Ishikawa (cell line): Measurements from ENCODE around the gene PLA2G2C.

ENCODE experiments used
- CEBPB ChIP-seq: IDR thresholded peaks from 2 replicates; pipeline ENCODE4 v1.6.1; 2012
- CREB1 ChIP-seq: IDR thresholded peaks from 2 replicates; pipeline ENCODE4 v1.6.1; 2012; ENCODE audit warnings: low read depth
- EGR1 ChIP-seq: IDR thresholded peaks from 2 replicates; pipeline ENCODE4 v1.6.1; 2012
- EP300 ChIP-seq: IDR thresholded peaks from 2 replicates; pipeline ENCODE4 v1.6.1; 2012; ENCODE audit warnings: borderline replicate concordance
- FOXM1 ChIP-seq: IDR thresholded peaks from 2 replicates; pipeline ENCODE4 v1.6.1; 2012; ENCODE audit warnings: low read depth, borderline replicate concordance
- RAD21 ChIP-seq: IDR thresholded peaks from 2 replicates; pipeline ENCODE4 v1.6.1; 2012; ENCODE audit warnings: low read depth
- TAF1 ChIP-seq: IDR thresholded peaks from 2 replicates; pipeline ENCODE4 v1.6.1; 2012; ENCODE audit warnings: low read depth, mild to moderate bottlenecking
- TCF12 ChIP-seq: IDR thresholded peaks from 2 replicates; pipeline ENCODE4 v1.6.1; 2012; ENCODE audit warnings: low read depth
- TEAD4 ChIP-seq: IDR thresholded peaks from 2 replicates; pipeline ENCODE4 v1.6.1; 2012
- YY1 ChIP-seq: IDR thresholded peaks from 2 replicates; pipeline ENCODE4 v1.6.1; 2012; ENCODE audit warnings: low read depth
- ZBTB7A ChIP-seq: IDR thresholded peaks from 2 replicates; pipeline ENCODE4 v1.6.1; 2012; ENCODE audit warnings: low read depth
- TF ChIP-seq, protein P1 (sequence below): IDR thresholded peaks from 2 replicates; pipeline ENCODE4 v1.6.1; 2012
- TF ChIP-seq, protein P2 (sequence below): IDR thresholded peaks from 2 replicates; pipeline ENCODE4 v1.6.1; 2012; ENCODE audit warnings: low read depth, mild to moderate bottlenecking
- TF ChIP-seq, protein P3 (sequence below): IDR thresholded peaks from 2 replicates; pipeline ENCODE4 v1.6.1; 2012

DNA sequence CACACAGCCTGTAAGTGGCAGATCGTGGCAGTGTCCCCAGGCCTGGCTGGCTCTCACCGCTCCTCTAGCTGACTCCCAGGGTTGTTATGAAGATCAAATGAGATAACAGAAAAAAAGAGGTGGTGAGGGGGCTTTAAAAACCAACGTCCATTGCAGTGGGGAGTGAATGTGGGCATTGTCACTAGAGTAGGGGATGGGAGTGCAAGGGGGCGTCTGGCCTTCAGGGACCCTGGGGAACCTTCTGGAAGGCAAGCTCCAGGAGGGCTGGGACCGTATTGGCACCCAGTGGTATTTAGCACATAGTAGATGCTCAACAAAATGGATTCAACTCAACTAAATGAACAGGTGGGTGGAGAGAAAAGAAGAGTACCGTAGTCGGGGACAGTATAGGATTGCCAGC is 70.4 kb downstream of the PLA2G2C start:
- no peak for TF ChIP-seq YY1
- no peak for TF ChIP-seq EP300
- TF ChIP-seq, protein P1, sequence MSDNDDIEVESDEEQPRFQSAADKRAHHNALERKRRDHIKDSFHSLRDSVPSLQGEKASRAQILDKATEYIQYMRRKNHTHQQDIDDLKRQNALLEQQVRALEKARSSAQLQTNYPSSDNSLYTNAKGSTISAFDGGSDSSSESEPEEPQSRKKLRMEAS, result no peak
- TF ChIP-seq EGR1, result no peak
- TF ChIP-seq ZBTB7A, result no peak
- no peak for TF ChIP-seq TAF1
- TF ChIP-seq, protein P2, sequence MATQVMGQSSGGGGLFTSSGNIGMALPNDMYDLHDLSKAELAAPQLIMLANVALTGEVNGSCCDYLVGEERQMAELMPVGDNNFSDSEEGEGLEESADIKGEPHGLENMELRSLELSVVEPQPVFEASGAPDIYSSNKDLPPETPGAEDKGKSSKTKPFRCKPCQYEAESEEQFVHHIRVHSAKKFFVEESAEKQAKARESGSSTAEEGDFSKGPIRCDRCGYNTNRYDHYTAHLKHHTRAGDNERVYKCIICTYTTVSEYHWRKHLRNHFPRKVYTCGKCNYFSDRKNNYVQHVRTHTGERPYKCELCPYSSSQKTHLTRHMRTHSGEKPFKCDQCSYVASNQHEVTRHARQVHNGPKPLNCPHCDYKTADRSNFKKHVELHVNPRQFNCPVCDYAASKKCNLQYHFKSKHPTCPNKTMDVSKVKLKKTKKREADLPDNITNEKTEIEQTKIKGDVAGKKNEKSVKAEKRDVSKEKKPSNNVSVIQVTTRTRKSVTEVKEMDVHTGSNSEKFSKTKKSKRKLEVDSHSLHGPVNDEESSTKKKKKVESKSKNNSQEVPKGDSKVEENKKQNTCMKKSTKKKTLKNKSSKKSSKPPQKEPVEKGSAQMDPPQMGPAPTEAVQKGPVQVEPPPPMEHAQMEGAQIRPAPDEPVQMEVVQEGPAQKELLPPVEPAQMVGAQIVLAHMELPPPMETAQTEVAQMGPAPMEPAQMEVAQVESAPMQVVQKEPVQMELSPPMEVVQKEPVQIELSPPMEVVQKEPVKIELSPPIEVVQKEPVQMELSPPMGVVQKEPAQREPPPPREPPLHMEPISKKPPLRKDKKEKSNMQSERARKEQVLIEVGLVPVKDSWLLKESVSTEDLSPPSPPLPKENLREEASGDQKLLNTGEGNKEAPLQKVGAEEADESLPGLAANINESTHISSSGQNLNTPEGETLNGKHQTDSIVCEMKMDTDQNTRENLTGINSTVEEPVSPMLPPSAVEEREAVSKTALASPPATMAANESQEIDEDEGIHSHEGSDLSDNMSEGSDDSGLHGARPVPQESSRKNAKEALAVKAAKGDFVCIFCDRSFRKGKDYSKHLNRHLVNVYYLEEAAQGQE, result no peak
- TF ChIP-seq RAD21, result no peak
- TF ChIP-seq CEBPB, result no peak
- no peak for TF ChIP-seq TEAD4
- TF ChIP-seq TCF12, result no peak
- TF ChIP-seq FOXM1, result no peak
- no peak for TF ChIP-seq CREB1
- TF ChIP-seq, protein P3, sequence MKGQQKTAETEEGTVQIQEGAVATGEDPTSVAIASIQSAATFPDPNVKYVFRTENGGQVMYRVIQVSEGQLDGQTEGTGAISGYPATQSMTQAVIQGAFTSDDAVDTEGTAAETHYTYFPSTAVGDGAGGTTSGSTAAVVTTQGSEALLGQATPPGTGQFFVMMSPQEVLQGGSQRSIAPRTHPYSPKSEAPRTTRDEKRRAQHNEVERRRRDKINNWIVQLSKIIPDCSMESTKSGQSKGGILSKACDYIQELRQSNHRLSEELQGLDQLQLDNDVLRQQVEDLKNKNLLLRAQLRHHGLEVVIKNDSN, result no peak
